Lung (tissue), 12 donors: Measurements from ENCODE around the gene PTPRC. TPM values are rescaled to one million over a fixed set of nuclear protein-coding genes. Genes with fewer than 3 reads are reported as not detected.
"Not testable (repeated sequence)": the region's sequence is repeated elsewhere in the genome, so short reads cannot be mapped to it uniquely, and the experiment has no call there.

Experiments
- ATAC-seq: fragments of 200-7000 bp; cut with Tn5 transposase; one replicate; pipeline ENCODE4 v1.9.1; 2020; ENCODE audit warnings: moderate number of reproducible peaks; ENCODE audit not compliant: insufficient read depth, low FRiP score
- DNase-seq, 3 donors: peaks; one replicate each; pipeline ENCODE4 v3.0.0-alpha.2; 2013 to 2017
- H3K27ac ChIP-seq, 2 donors: one replicate each; pipeline ENCODE4 v1.5.1; 2013; ENCODE audit warnings: mild to moderate bottlenecking in 2 of 2, moderate library complexity in 2 of 2, control low read depth in 1 of 2, inconsistent platforms in 1 of 2, low read depth in 1 of 2, low read length in 1 of 2
- H3K27me3 ChIP-seq, 3 donors: one replicate each; pipeline ENCODE4 v1.5.1; 2013; ENCODE audit warnings: low read length in 2 of 3; ENCODE audit not compliant: control insufficient read depth in 3 of 3, insufficient read depth in 3 of 3
- H3K36me3 ChIP-seq, 4 donors: one replicate each; pipeline ENCODE4 v1.5.1; 2013; ENCODE audit warnings: low read length in 4 of 4, mild to moderate bottlenecking in 1 of 4, moderate library complexity in 1 of 4; ENCODE audit not compliant: control insufficient read depth in 4 of 4, insufficient read depth in 4 of 4
- H3K4me1 ChIP-seq, 5 donors: one replicate each; pipeline ENCODE4 v1.5.1; 2013; ENCODE audit warnings: low read length in 5 of 5, mild to moderate bottlenecking in 2 of 5, moderate library complexity in 1 of 5; ENCODE audit not compliant: control insufficient read depth in 5 of 5, insufficient read depth in 5 of 5
- H3K4me3 ChIP-seq: one replicate; pipeline ENCODE4 v1.5.1; 2013; ENCODE audit warnings: mild to moderate bottlenecking, control low read depth, moderate library complexity
- H3K9ac ChIP-seq, 2 donors: one replicate each; pipeline ENCODE4 v1.5.1; 2013; ENCODE audit warnings: low read length in 2 of 2, control low read depth in 1 of 2; ENCODE audit not compliant: insufficient read depth in 1 of 2
- H3K9me3 ChIP-seq, 4 donors: one replicate each; pipeline ENCODE4 v1.5.1; 2013; ENCODE audit warnings: low read length in 3 of 4, mild to moderate bottlenecking in 1 of 4, moderate library complexity in 1 of 4; ENCODE audit not compliant: control insufficient read depth in 4 of 4, insufficient read depth in 3 of 4
- CTCF ChIP-seq: IDR thresholded peaks from 2 replicates; pipeline ENCODE4 v1.5.1; 2012; ENCODE audit warnings: mild to moderate bottlenecking; ENCODE audit errors: control extremely low read depth, extremely low read depth
- WGBS, 2 donors: extraction: QIAGEN DNeasy Blood & Tissue Kit; methylation state at CpG; one replicate each; pipeline ENCODE4 v1.1.7; 2013; 5-methylcytosine and 5-hydroxymethylcytosine counted together
- polyA plus RNA-seq, 2 donors: library from polyadenylated mRNA; stranded (reverse); fragments of 200-250 nt; gene quantifications; one replicate each; pipeline ENCODE4 v1.2.1, GENCODE V29; 2013
- total RNA-seq, 2 donors: library from RNA; depleted of rRNA in 1 of 2; stranded (reverse); fragments of >200 nt in 1 of 2; gene quantifications; one replicate each; pipeline ENCODE4 v1.2.1, GENCODE V29; 2014 to 2021
- donor health status: control.
- donor health status: control.
- donor health status: Bipolar disorder and iron deficiency.
- donor health status: healthy.
- donor health status: DM: yes; HTN: yes; CAD: no.

PTPRC gene
- total and polyA plus RNA-seq, 4 donors: 8.2 to 142 (median 86.1) TPM

DNA sequence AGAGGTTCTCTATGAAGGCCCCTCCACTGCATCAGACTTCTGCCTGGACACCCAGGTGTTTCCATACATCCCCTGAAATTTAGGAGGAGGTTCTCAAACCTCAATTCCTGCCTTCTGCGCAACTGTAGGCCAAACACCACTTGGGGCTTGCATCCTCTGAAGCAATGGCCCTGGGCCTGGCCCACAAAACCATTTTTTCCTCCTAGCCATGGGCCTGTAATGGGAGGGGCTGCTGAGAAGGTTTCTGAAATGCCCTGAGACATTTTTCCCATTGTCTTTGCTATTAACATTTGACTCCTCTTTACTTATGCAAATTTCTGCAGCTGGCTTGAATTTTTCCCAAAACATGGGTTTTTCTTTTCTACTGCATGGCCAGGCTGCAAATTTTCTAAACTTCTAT, 37.9 kb upstream of the PTPRC start:
- ATAC-seq: no peak
- 95 to 97% methylated on average over 1 of the region's 1 CpG for WGBS, 2 donors

DNA sequence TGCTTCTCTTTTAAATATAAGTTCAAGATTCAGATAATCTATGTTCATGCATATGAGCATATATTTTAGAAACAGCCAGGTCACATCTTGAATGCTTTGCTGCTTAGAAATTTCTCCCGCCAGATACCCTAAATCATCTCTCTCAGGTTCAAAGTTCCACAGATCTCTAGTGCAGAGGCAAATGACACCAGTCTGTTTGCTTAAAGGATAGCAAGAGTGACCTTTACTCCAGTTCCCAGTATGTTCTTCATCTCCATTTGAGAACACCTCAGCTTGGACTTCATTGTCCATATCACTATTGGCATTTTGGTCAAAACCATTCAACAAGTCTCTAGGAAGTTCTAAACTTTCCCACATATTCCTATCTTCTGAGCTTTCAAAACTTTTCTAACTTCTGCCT, 37.5 kb upstream of the PTPRC start:
- 100% methylated on average over 1 of the region's 1 CpG for WGBS, 2 donors
- not testable (repeated sequence) for H3K4me1 ChIP-seq, H3K9me3 ChIP-seq, H3K27me3 ChIP-seq, DNase-seq, H3K9ac ChIP-seq, H3K4me3 ChIP-seq, ATAC-seq, H3K27ac ChIP-seq, H3K36me3 ChIP-seq

More for the DNA sequence above, 37.9 kb upstream of the PTPRC start:
- H3K9ac ChIP-seq: no peak overlapping the region
- DNase-seq: no peak
- TF ChIP-seq CTCF: no peak
- no peaks in the 10 kb centered on the region for H3K4me1 ChIP-seq
- H3K36me3 ChIP-seq: no peaks in the 10 kb centered on the region
- H3K4me3 ChIP-seq: no peak overlapping the region
- H3K27me3 ChIP-seq: no peaks in the 10 kb centered on the region
- no peaks in the 10 kb centered on the region for H3K9me3 ChIP-seq
- no peak overlapping the region for H3K27ac ChIP-seq

DNA sequence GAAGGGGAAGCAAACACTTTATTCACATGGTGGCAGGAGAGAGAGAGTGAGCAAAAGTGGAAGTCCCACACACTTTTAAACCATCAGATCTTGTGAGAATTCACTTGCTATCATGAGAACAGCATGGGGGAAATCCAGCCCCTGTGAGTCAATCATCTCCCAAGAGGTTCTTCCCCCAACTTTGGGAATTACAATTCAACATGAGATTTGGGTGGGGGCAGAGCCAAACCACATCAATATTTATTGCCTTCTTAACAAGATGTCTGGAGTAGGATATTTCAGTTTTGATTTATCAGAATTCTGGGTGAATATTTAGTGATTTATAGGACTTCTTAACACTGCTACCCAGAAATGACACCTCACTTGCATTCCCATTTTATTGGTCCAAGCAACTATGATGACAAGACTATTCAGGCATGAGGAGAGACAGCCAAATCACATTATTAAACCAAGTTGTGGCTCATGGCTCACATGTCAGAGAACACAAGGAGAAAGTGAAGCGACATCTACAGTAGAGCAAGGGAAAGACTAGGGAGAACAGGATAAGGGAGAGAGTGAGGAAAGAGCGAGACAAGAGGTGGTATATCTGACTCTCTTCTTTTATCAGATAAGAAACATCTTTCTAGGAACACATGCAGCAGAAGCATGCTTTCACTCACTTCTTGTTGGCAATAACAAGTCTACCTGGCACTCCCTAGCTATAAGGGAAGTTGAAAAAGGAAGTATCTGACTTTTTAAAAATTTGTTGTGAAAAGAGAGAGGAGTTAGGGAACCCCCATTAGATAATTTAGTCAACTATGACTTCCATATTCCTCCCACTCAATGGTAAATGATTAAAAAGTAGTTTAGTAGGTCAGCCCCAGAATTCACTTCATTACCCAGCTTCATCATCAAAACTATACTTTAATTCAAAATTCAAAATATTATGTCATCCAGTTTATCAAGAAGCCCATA, 36.6 kb upstream of the PTPRC start:
- Histone ChIP-seq H3K9me3 (no peaks in the 10 kb centered on the region), H3K27me3 (no peaks in the 10 kb centered on the region), H3K4me3 (no peak overlapping the region), H3K9ac (no peak overlapping the region), H3K36me3 (no peaks in the 10 kb centered on the region), H3K27ac (no peak overlapping the region), H3K4me1 (no peaks in the 10 kb centered on the region)
- TF ChIP-seq CTCF: no peak
- DNase-seq (no peak), ATAC-seq (no peak)
- 89 to 95% methylated on average over 2 of the region's 2 CpGs for WGBS, 2 donors

DNA sequence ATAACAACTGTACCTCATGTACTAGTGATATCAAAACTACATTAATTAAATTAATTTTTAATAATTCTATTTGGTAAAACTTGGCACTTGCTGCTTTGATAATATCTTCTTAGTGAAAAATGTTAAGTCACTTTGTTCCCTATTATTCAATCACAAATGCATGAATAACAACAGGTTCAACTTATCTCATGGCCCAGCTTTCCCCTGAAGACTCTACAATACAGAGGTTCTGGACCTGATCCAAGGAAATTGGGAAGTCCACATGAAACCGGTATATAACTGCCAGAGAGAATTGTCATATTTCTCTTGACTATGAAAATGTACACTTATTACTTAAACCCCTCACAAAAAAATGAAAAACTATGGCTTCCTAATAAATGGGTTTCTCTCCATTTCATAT, 33.9 kb upstream of the PTPRC start:
- H3K27me3 ChIP-seq: no peaks in the 10 kb centered on the region
- no peaks in the 10 kb centered on the region for H3K4me1 ChIP-seq
- no peak for TF ChIP-seq CTCF
- no peaks in the 10 kb centered on the region for H3K36me3 ChIP-seq
- H3K4me3 ChIP-seq: no peak overlapping the region
- no peak overlapping the region for H3K9ac ChIP-seq
- H3K27ac ChIP-seq: no peak overlapping the region
- WGBS, 2 donors: 14 to 31% methylated on average over 1 of the region's 1 CpG
- H3K9me3 ChIP-seq: no peaks in the 10 kb centered on the region
- DNase-seq (no peak), ATAC-seq (no peak)
